Osteoblast (primary cell): Measurements from ENCODE around the gene TCERG1L. TPM values are rescaled to one million over a fixed set of nuclear protein-coding genes. Genes with fewer than 3 reads are reported as not detected.

Experiments used
- DNase-seq: peaks from one replicate; pipeline ENCODE4 v3.0.0; 2011; ENCODE audit warnings: low spot score, mixed read lengths; ENCODE audit not compliant: insufficient read length; ENCODE audit errors: missing footprints
- H2AFZ ChIP-seq: 2 replicates; pipeline ENCODE4 v1.6.0; 2011; ENCODE audit warnings: mild to moderate bottlenecking, low read length
- H3K27ac ChIP-seq: 2 replicates; pipeline ENCODE4 v1.5.1; 2011; ENCODE audit warnings: mild to moderate bottlenecking, low read depth, low read length, moderate library complexity
- H3K27me3 ChIP-seq: 2 replicates; pipeline ENCODE4 v1.6.0; 2012; ENCODE audit warnings: mild to moderate bottlenecking, control low read depth, inconsistent platforms, low read length, moderate library complexity; ENCODE audit not compliant: insufficient read depth
- H3K36me3 ChIP-seq: 2 replicates; pipeline ENCODE4 v1.5.1; 2011; ENCODE audit warnings: mild to moderate bottlenecking, low read length, control low read depth, moderate library complexity; ENCODE audit not compliant: insufficient read depth
- H3K4me1 ChIP-seq: 2 replicates; pipeline ENCODE4 v1.5.1; 2011; ENCODE audit warnings: mild to moderate bottlenecking, low read length, control low read depth, moderate library complexity; ENCODE audit not compliant: insufficient read depth
- H3K4me2 ChIP-seq: 2 replicates; pipeline ENCODE4 v1.6.0; 2011; ENCODE audit warnings: mild to moderate bottlenecking, low read length; ENCODE audit not compliant: insufficient read depth
- H3K4me3 ChIP-seq: fragments of 200-600 bp; sonication (generic); 3 replicates; pipeline ENCODE4 v1.5.1; 2012; ENCODE audit warnings: mild to moderate bottlenecking, low read length, inconsistent platforms; ENCODE audit not compliant: insufficient read depth
- H3K79me2 ChIP-seq: 2 replicates; pipeline ENCODE4 v1.6.0; 2012; ENCODE audit warnings: mild to moderate bottlenecking, low read length, control low read depth, inconsistent platforms; ENCODE audit not compliant: insufficient read depth
- H3K9me3 ChIP-seq: 2 replicates; pipeline ENCODE4 v1.5.1; 2011; ENCODE audit warnings: low read depth, low read length, control low read depth
- H4K20me1 ChIP-seq: 2 replicates; pipeline ENCODE4 v1.6.0; 2012; ENCODE audit warnings: mild to moderate bottlenecking, low read length, control low read depth; ENCODE audit not compliant: insufficient read depth
- CTCF ChIP-seq: IDR thresholded peaks from 2 replicates; pipeline ENCODE4 v1.5.1; 2011; ENCODE audit warnings: mild to moderate bottlenecking, low read depth, low read length, moderate library complexity; ENCODE audit errors: extremely low read depth
- total RNA-seq: library from RNA; depleted of rRNA; stranded (reverse); fragments of >200 nt; gene quantifications from 2 replicates; pipeline ENCODE4 v1.2.3, GENCODE V29; 2012

TCERG1L gene
- total RNA-seq, 1 donor: under 0.01 TPM

GRCh38 chr10:131355056-131355455 is 43.5 kb upstream of the TCERG1L start:
- TF ChIP-seq CTCF: no peak
- H2AFZ ChIP-seq: no peak overlapping the region
- no peaks in the 10 kb centered on the region for H3K36me3 ChIP-seq
- H4K20me1 ChIP-seq: no peaks in the 10 kb centered on the region
- H3K4me3 ChIP-seq: no peak overlapping the region
- no peak overlapping the region for H3K4me2 ChIP-seq
- H3K4me1 ChIP-seq: no peaks in the 10 kb centered on the region
- peaks cover 6% of the 10 kb centered on the region for H3K9me3 ChIP-seq
- H3K27ac ChIP-seq: no peak overlapping the region
- no peaks in the 10 kb centered on the region for H3K79me2 ChIP-seq
- DNase-seq: no peak
- no peaks in the 10 kb centered on the region for H3K27me3 ChIP-seq

GRCh38 chr10:131354380-131354779 is 42.9 kb upstream of the TCERG1L start:
- H3K27ac ChIP-seq: no peak overlapping the region
- no peaks in the 10 kb centered on the region for H3K27me3 ChIP-seq
- H3K4me1 ChIP-seq: no peaks in the 10 kb centered on the region
- no peak overlapping the region for H2AFZ ChIP-seq
- H3K9me3 ChIP-seq: peaks cover 6% of the 10 kb centered on the region
- no peaks in the 10 kb centered on the region for H3K79me2 ChIP-seq
- H4K20me1 ChIP-seq: no peaks in the 10 kb centered on the region
- H3K4me3 ChIP-seq: no peak overlapping the region
- no peaks in the 10 kb centered on the region for H3K36me3 ChIP-seq
- no peak for DNase-seq
- TF ChIP-seq CTCF: no peak
- H3K4me2 ChIP-seq: no peak overlapping the region

GRCh38 chr10:131352765-131353290 is 41.3 kb upstream of the TCERG1L start:
- H3K79me2 ChIP-seq: no peaks in the 10 kb centered on the region
- TF ChIP-seq CTCF: no peak
- no peak overlapping the region for H3K4me3 ChIP-seq
- no peak overlapping the region for H3K4me2 ChIP-seq
- no peak for DNase-seq
- H3K36me3 ChIP-seq: no peaks in the 10 kb centered on the region
- H3K4me1 ChIP-seq: no peaks in the 10 kb centered on the region
- no peaks in the 10 kb centered on the region for H3K27me3 ChIP-seq
- H3K27ac ChIP-seq: no peak overlapping the region
- no peak overlapping the region for H2AFZ ChIP-seq
- no peaks in the 10 kb centered on the region for H4K20me1 ChIP-seq
- H3K9me3 ChIP-seq: peaks cover 6% of the 10 kb centered on the region

GRCh38 chr10:131350660-131351059 is 39.1 kb upstream of the TCERG1L start:
- no peaks in the 10 kb centered on the region for H3K27me3 ChIP-seq
- H3K27ac ChIP-seq: no peak overlapping the region
- H3K4me1 ChIP-seq: no peaks in the 10 kb centered on the region
- no peak overlapping the region for H3K4me2 ChIP-seq
- no peak for TF ChIP-seq CTCF
- H3K36me3 ChIP-seq: no peaks in the 10 kb centered on the region
- no peak overlapping the region for H2AFZ ChIP-seq
- no peaks in the 10 kb centered on the region for H4K20me1 ChIP-seq
- no peaks in the 10 kb centered on the region for H3K79me2 ChIP-seq
- DNase-seq: no peak
- no peak overlapping the region for H3K4me3 ChIP-seq
- peaks cover 6% of the 10 kb centered on the region for H3K9me3 ChIP-seq
